Caco-2 (cell line): ENCODE measurements around the gene PLD3. TPM values are rescaled to one million over a fixed set of nuclear protein-coding genes. Genes with fewer than 3 reads are reported as not detected.

Experiments
- BruUV-seq: library from RNA; stranded (reverse); fragments of 400-500 nt; replicated peaks from 2 replicates; lab custom pipeline; 2021; lab: Mats Ljungman, UMichigan
- CTCF ChIA-PET: fragments of 300-600 bp; sonication (Branson Sonifier 250); formaldehyde crosslinking; loops from one replicate; lab custom pipeline; 2022; ENCODE audit warnings: antibody characterized with exemption; lab: Charles Lee
- POLR2A ChIA-PET: fragments of 300-600 bp; sonication (Branson Sonifier 250); formaldehyde crosslinking; loops from one replicate; lab custom pipeline; 2022; ENCODE audit warnings: antibody characterized with exemption; lab: Charles Lee
- DNase-seq, 2 experiments: peaks; one replicate each; pipeline versions ENCODE4 v3.0.0 to v3.0.0-alpha.2; 2020 to 2022
- H3K27me3 ChIP-seq: replicated peaks from 2 replicates; pipeline ENCODE4 v1.6.0; 2011; ENCODE audit warnings: low read length; ENCODE audit not compliant: control insufficient read depth, insufficient read depth
- H3K36me3 ChIP-seq: 2 replicates; pipeline ENCODE4 v1.5.1; 2011; ENCODE audit warnings: low read length; ENCODE audit not compliant: control insufficient read depth, insufficient read depth
- H3K4me1 ChIP-seq: fragments of 250-450 bp; sonication (Bioruptor Pico); 2 replicates; pipeline ENCODE4 v1.5.1; 2020; ENCODE audit warnings: mild to moderate bottlenecking
- H3K4me3 ChIP-seq: 2 replicates; pipeline ENCODE4 v1.5.1; 2011; ENCODE audit warnings: low read depth, mild to moderate bottlenecking, control low read depth, low read length
- H3K9me3 ChIP-seq: fragments of 250-450 bp; sonication (Bioruptor Pico); 2 replicates; pipeline ENCODE4 v1.5.1; 2020; ENCODE audit warnings: mild to moderate bottlenecking, moderate library complexity
- H3K27ac Mint-ChIP-seq: one replicate; pipeline ENCODE4 v1.8.0; 2022; ENCODE audit warnings: mixed read lengths; ENCODE audit not compliant: unreplicated experiment
- H3K27me3 Mint-ChIP-seq: one replicate; pipeline ENCODE4 v1.8.0; 2022; ENCODE audit warnings: mixed read lengths; ENCODE audit not compliant: insufficient read depth, unreplicated experiment
- H3K36me3 Mint-ChIP-seq: one replicate; pipeline ENCODE4 v1.8.0; 2022; ENCODE audit warnings: mild to moderate bottlenecking, mixed read lengths; ENCODE audit not compliant: insufficient read depth, unreplicated experiment
- H3K4me1 Mint-ChIP-seq: one replicate; pipeline ENCODE4 v1.8.0; 2022; ENCODE audit warnings: low read depth, mixed read lengths; ENCODE audit not compliant: unreplicated experiment
- H3K4me3 Mint-ChIP-seq: one replicate; pipeline ENCODE4 v1.8.0; 2022; ENCODE audit warnings: mild to moderate bottlenecking, moderate library complexity, mixed read lengths; ENCODE audit not compliant: unreplicated experiment
- H3K9me3 Mint-ChIP-seq: one replicate; pipeline ENCODE4 v1.8.0; 2022; ENCODE audit warnings: mixed read lengths; ENCODE audit not compliant: unreplicated experiment
- CTCF ChIP-seq, 2 experiments: fragments of 200-600 bp in 1 of 2; IDR thresholded peaks; 1 replicate in 1 of 2; 2 replicates in 1 of 2; pipeline versions ENCODE4 v1.5.1 to v1.8.0; 2011 to 2022; ENCODE audit warnings: antibody characterized with exemption in 1 of 2, control low read depth in 1 of 2, inconsistent platforms in 1 of 2, low read depth in 1 of 2, low read length in 1 of 2, mild to moderate bottlenecking in 1 of 2, moderate library complexity in 1 of 2; ENCODE audit not compliant: insufficient read depth in 1 of 2, severe bottlenecking in 1 of 2, unreplicated experiment in 1 of 2
- intact Hi-C: fragments of 100-400 bp; cut with micrococcal nuclease; formaldehyde crosslinking; loops from one replicate; pipeline ENCODE4 v1.10.0; 2022; ENCODE audit not compliant: unreplicated experiment
- total RNA-seq: library from RNA; stranded (reverse); gene quantifications from 2 replicates; pipeline ENCODE4 v1.2.3, GENCODE V29; 2022

PLD3 gene
- total RNA-seq, 1 experiment from 2014 or later, result 114 TPM

GRCh38 chr19:40416918-40417642, 68.6 kb downstream of the PLD3 start:
- intact Hi-C loops, result no loop called here
- CTCF ChIA-PET, result interaction anchor here (0.6 kb wide), 1 partner anchor 80 kb away, joined by 3 read pairs; no protein-coding TSS in a partner anchor
- peak overlapping the region; percentile 6 for H3K27ac Mint-ChIP-seq
- peaks cover 8% of the 10 kb centered on the region for H3K36me3 Mint-ChIP-seq
- no peak for DNase-seq
- no peaks in the 10 kb centered on the region for H3K9me3 Mint-ChIP-seq
- Histone ChIP-seq H3K27me3 (no peaks in the 10 kb centered on the region), H3K9me3 (no peaks in the 10 kb centered on the region), H3K4me1 (0 out of 2 replicates have a peak, but pooled peaks cover 4% of the 10 kb centered on the region), H3K36me3 (no peaks in the 10 kb centered on the region), H3K4me3 (no peak overlapping the region)
- peaks cover 7% of the 10 kb centered on the region for H3K4me1 Mint-ChIP-seq
- H3K4me3 Mint-ChIP-seq, result no peak overlapping the region
- BruUV-seq, result no TSS peak
- no peak for TF ChIP-seq CTCF (IDR thresholded peaks at IDR 0.05; ENCODE audit: insufficient read depth in 1 of 2, low read depth in 1 of 2, low read length in 1 of 2, severe bottlenecking in 1 of 2, unreplicated experiment in 1 of 2)
- POLR2A ChIA-PET, result interaction anchor here (1.5 kb wide), 1 partner anchor 9 kb away, joined by 3 read pairs; no protein-coding TSS in a partner anchor
- H3K27me3 Mint-ChIP-seq, result no peaks in the 10 kb centered on the region

- Mint-ChIP-seq H3K9me3 (no peaks in the 10 kb centered on the region), H3K27me3 (no peaks in the 10 kb centered on the region), H3K4me1 (peaks cover 7% of the 10 kb centered on the region), H3K27ac (no peak overlapping the region), H3K4me3 (no peak overlapping the region), H3K36me3 (peaks cover 8% of the 10 kb centered on the region)
- Histone ChIP-seq H3K9me3 (no peaks in the 10 kb centered on the region), H3K4me3 (no peak overlapping the region), H3K27me3 (no peaks in the 10 kb centered on the region), H3K4me1 (0 out of 2 replicates have a peak, but pooled peaks cover 4% of the 10 kb centered on the region), H3K36me3 (no peaks in the 10 kb centered on the region)
- intact Hi-C loops, result no loop called here
- DNase-seq, result no peak
- no peak for TF ChIP-seq CTCF (IDR thresholded peaks at IDR 0.05; ENCODE audit: insufficient read depth in 1 of 2, low read depth in 1 of 2, low read length in 1 of 2, severe bottlenecking in 1 of 2, unreplicated experiment in 1 of 2)
- BruUV-seq, result no TSS peak
- POLR2A ChIA-PET, result no interaction called here
- CTCF ChIA-PET, result no interaction called here
Observed at GRCh38 chr19:40417643-40417981, 69.1 kb downstream of the PLD3 start.

DNA sequence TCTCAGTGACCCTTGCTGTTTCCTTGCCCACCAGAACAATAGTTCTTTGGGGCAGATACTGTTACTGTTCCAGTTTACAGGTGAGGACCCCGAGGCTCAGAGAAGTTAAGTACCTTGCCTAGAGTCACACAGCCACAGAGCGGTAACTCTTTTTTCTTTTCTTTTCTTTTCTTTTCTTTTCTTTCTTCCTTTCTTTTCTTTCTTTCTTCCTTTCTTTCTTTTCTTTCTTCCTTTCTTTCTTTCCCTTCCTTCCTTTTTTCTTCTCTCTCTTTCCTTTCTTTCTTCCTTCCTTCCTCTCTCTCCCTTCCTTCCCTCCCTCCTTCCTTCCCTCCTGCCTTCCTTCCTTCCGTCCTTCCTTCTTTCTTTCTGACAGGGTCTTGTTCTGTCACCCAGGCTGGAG, 69.5 kb downstream of the PLD3 start:
- Mint-ChIP-seq H3K4me3 (no peak overlapping the region), H3K4me1 (peaks cover 7% of the 10 kb centered on the region), H3K9me3 (no peaks in the 10 kb centered on the region), H3K36me3 (peaks cover 8% of the 10 kb centered on the region), H3K27ac (no peak overlapping the region), H3K27me3 (no peaks in the 10 kb centered on the region)
- H3K27me3 ChIP-seq, result no peaks in the 10 kb centered on the region
- intact Hi-C loops, result no loop called here
- no peaks in the 10 kb centered on the region for H3K9me3 ChIP-seq
- ChIA-PET POLR2A (no interaction called here), CTCF (no interaction called here)
- TF ChIP-seq CTCF (IDR thresholded peaks at IDR 0.05; ENCODE audit: insufficient read depth in 1 of 2, low read depth in 1 of 2, low read length in 1 of 2, severe bottlenecking in 1 of 2, unreplicated experiment in 1 of 2), result no peak
- H3K4me3 ChIP-seq, result no peak overlapping the region
- 0 out of 2 replicates have a peak, but pooled peaks cover 4% of the 10 kb centered on the region for H3K4me1 ChIP-seq
- no peaks in the 10 kb centered on the region; the same call in 1 of the 2 replicates for H3K36me3 ChIP-seq
- no peak for DNase-seq
- no TSS peak for BruUV-seq
